ENCODE data around the gene TTC21B. TPM values are rescaled to one million over a fixed set of nuclear protein-coding genes. Genes with fewer than 3 reads are reported as not detected.

Gene TTC21B
- polyA plus RNA-seq, 3 donors: 3.1 to 6.7 (median 3.8) TPM

- H3K4me1 Mint-ChIP-seq: no peaks in the 10 kb centered on the region
- Histone ChIP-seq H3K36me3 (replicated peaks in 1 of 2; ENCODE audit: control insufficient read depth in 1 of 2, insufficient read depth in 2 of 2, low read length in 2 of 2) (no peaks in the 10 kb centered on the region), H4K20me1 (ENCODE audit: insufficient read depth, low read length) (no peaks in the 10 kb centered on the region), H3K27ac (ENCODE audit: low read depth in 1 of 2, low read length in 2 of 2) (no peak overlapping the region), H3K9me3 (replicated peaks in 1 of 2; ENCODE audit: control insufficient read depth in 1 of 2, insufficient read depth in 1 of 2, low read length in 2 of 2) (no peaks in the 10 kb centered on the region), H2AFZ (ENCODE audit: insufficient read depth, low read depth, low read length, poor library complexity, severe bottlenecking) (no peak overlapping the region), H3K4me3 (replicated peaks in 1 of 3; ENCODE audit: low read depth in 2 of 3, low read length in 3 of 3) (no peak overlapping the region), H3K9ac (ENCODE audit: insufficient read depth, low read length, poor library complexity, severe bottlenecking) (no peak overlapping the region), H3K79me2 (ENCODE audit: insufficient read depth, low read length) (no peaks in the 10 kb centered on the region), H3K27me3 (ENCODE audit: control insufficient read depth in 2 of 2, insufficient read depth in 2 of 2, low read length in 2 of 2) (no peaks in the 10 kb centered on the region), H3K4me1 (ENCODE audit: control insufficient read depth in 1 of 2, insufficient read depth in 2 of 2, low read length in 2 of 2) (no peaks in the 10 kb centered on the region), H3K4me2 (replicated peaks; ENCODE audit: extremely low read depth, low read length, poor library complexity, severe bottlenecking) (no peak overlapping the region)
- H3K27me3 Mint-ChIP-seq (ENCODE audit: low read depth in 3 of 3): no peaks in the 10 kb centered on the region
- H3K9me3 Mint-ChIP-seq: peaks cover 0 to 2% (median 0%) of the 10 kb centered on the region in 7 donors
- intact Hi-C loops (cut with micrococcal nuclease): no loop called here
- WGBS (ENCODE audit: insufficient coverage): 100% methylated on average over 1 of the region's 4 CpGs
- TF ChIP-seq CTCF (IDR thresholded peaks at IDR 0.05): no peak
- no peaks in the 10 kb centered on the region for H3K36me3 Mint-ChIP-seq
- no peak for DNase-seq
- no peak overlapping the region for H3K4me3 Mint-ChIP-seq
- H3K27ac Mint-ChIP-seq: no peak overlapping the region
These were observed 120.4 kb downstream of the TTC21B start for GRCh38 chr2:165833156-165833555.

GRCh38 chr2:165827921-165828276 lies 125.7 kb downstream of the TTC21B start:
- H3K27me3 ChIP-seq (ENCODE audit: control insufficient read depth in 2 of 2, insufficient read depth in 2 of 2, low read length in 2 of 2): no peaks in the 10 kb centered on the region
- WGBS (ENCODE audit: insufficient coverage): no CpG with 5 or more reads among the region's 1 CpG
- H3K4me1 ChIP-seq (ENCODE audit: control insufficient read depth in 1 of 2, insufficient read depth in 2 of 2, low read length in 2 of 2): peaks cover 0 to 4% of the 10 kb centered on the region in 2 donors
- TF ChIP-seq CTCF (IDR thresholded peaks at IDR 0.05): no peak
- no peak overlapping the region for H2AFZ ChIP-seq (ENCODE audit: insufficient read depth, low read depth, low read length, poor library complexity, severe bottlenecking)
- no peak overlapping the region for H3K9ac ChIP-seq (ENCODE audit: insufficient read depth, low read length, poor library complexity, severe bottlenecking)
- Mint-ChIP-seq H3K27me3 (ENCODE audit: low read depth in 3 of 3) (no peaks in the 10 kb centered on the region), H3K9me3 (peaks cover 0 to 4% (median 0%) of the 10 kb centered on the region in 7 donors), H3K4me3 (no peak overlapping the region), H3K27ac (peak overlapping the region in 1 of 7 donors; percentile 78), H3K4me1 (peaks cover 9% of the 10 kb centered on the region), H3K36me3 (no peaks in the 10 kb centered on the region)
- H3K36me3 ChIP-seq (replicated peaks in 1 of 2; ENCODE audit: control insufficient read depth in 1 of 2, insufficient read depth in 2 of 2, low read length in 2 of 2): no peaks in the 10 kb centered on the region
- intact Hi-C loops (cut with micrococcal nuclease): no loop called here
- H4K20me1 ChIP-seq (ENCODE audit: insufficient read depth, low read length): no peaks in the 10 kb centered on the region
- no peaks in the 10 kb centered on the region for H3K79me2 ChIP-seq (ENCODE audit: insufficient read depth, low read length)
- no peak overlapping the region for H3K4me2 ChIP-seq (replicated peaks; ENCODE audit: extremely low read depth, low read length, poor library complexity, severe bottlenecking)
- H3K9me3 ChIP-seq (replicated peaks in 1 of 2; ENCODE audit: control insufficient read depth in 1 of 2, insufficient read depth in 1 of 2, low read length in 2 of 2): no peaks in the 10 kb centered on the region
- no peak overlapping the region for H3K4me3 ChIP-seq (replicated peaks in 1 of 3; ENCODE audit: low read depth in 2 of 3, low read length in 3 of 3)
- no peak for DNase-seq
- no peak overlapping the region for H3K27ac ChIP-seq (ENCODE audit: low read depth in 1 of 2, low read length in 2 of 2)
